Pons (tissue), 1 donor: Measurements from ENCODE around the gene SEPSECS.

Experiments used
- DNase-seq: peaks from one replicate; pipeline ENCODE4 v3.0.0-alpha.2; 2016; ENCODE audit warnings: low spot score

The SEPSECS gene

DNA sequence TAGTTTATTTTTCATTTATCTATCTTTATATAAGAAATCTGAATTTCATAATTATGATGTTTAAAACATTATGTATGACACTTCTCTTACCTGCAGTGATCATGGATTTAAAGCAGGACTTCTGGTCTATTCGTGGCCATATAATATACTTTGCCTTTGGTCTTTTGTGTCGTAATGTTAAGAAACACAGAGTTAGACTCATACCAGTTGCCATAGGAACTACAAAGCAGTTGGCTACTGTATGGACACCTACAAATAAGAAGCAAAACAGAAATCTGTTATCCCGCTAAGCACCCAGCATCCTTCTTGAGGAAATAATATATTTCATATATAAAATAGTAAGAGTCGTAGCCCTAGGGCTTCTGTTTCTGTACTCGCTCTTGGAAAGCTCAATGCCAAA lies 4.3 kb downstream of the SEPSECS start:
- DNase-seq, result no peak

- no peak for DNase-seq
Measured at GRCh38 chr4:25154594-25155265, 5.5 kb downstream of the SEPSECS start.

GRCh38 chr4:25146076-25146475 lies 14.2 kb downstream of the SEPSECS start:
- DNase-seq, result no peak

- peak; percentile 56 for DNase-seq
Measured at GRCh38 chr4:25144870-25145481, 15.3 kb downstream of the SEPSECS start.

DNA sequence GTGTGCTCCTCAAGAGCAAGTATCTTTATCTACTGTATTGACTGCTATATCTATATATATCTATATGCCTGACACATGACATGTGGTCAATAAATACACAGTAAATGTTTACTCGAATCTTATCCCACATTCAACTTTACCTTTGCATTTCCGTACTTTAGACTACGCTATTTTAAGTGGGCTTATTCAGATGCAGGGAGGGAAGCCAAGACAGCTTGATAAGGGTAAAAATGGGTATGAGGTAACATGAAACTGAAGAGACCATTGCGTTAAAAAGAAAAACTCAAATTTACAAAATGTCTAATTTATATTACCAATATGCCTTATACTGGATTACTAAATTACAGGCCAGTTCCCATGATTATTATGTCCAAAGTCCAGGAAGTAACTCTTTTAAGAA lies 17.8 kb downstream of the SEPSECS start:
- no peak for DNase-seq

- no peak for DNase-seq
Measured at GRCh38 chr4:25141592-25141991, 18.7 kb downstream of the SEPSECS start.

- DNase-seq, result no peak
Measured at GRCh38 chr4:25133132-25133531, 27.1 kb downstream of the SEPSECS start.

DNA sequence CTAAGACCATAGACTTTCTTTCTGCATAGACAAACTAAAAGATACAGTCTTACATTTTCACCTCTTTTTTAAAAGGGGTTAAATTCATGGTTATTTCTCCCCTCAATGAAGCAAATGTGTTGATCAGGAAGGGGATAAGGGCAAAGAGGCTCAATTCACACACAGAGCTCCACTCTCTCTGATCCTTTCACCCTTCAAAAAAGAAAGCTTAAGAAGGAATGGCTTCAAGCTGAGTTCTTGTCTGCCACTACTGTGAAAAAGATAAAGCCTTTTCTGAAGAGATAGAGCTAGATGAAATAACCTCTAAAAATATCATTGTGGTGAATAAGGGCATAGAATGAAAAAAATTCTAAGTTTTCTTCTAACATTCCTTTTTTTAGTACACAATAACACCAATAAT lies 28.3 kb downstream of the SEPSECS start:
- no peak for DNase-seq

GRCh38 chr4:25131381-25131780 lies 28.9 kb downstream of the SEPSECS start:
- no peak for DNase-seq

DNA sequence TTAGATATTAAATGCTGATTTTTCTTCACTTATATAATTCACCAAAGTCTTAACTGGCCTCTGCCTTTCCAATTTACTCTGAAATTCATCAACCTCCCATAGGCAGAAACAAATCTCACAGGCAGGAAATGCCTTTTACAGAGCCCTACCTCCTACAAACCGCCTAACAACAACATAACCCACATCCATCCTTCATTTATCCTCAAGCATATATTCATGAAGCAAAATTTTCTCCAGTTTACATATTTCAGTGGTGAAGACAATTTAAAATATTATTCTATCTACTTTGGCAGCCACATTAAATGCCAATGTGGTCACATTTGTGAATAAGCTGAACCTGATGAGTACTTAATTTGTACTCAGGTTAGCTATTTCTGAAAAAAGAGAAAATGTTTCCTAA lies 30.3 kb downstream of the SEPSECS start:
- DNase-seq, result no peak

- no peak for DNase-seq
Measured at GRCh38 chr4:25128671-25129070, 31.6 kb downstream of the SEPSECS start.

DNA sequence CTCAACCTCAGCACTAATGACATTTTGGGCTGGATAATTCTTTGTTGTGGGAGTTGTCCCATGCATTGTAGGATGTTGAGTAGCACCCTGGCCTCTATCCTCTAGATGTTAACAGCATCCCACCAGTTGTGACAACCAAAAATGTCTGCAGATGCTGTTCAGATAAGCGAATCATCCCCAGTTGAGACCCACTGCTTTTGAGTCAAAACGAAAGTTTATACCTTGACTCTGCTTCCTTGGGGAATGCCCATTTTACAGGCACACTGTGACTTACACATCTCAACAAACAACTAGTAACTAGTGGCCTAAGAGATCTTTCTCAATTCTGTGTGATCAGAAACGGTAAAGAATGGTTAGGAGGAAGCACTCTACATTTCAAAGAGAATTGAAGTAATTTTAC lies 37.0 kb downstream of the SEPSECS start:
- no peak for DNase-seq

DNA sequence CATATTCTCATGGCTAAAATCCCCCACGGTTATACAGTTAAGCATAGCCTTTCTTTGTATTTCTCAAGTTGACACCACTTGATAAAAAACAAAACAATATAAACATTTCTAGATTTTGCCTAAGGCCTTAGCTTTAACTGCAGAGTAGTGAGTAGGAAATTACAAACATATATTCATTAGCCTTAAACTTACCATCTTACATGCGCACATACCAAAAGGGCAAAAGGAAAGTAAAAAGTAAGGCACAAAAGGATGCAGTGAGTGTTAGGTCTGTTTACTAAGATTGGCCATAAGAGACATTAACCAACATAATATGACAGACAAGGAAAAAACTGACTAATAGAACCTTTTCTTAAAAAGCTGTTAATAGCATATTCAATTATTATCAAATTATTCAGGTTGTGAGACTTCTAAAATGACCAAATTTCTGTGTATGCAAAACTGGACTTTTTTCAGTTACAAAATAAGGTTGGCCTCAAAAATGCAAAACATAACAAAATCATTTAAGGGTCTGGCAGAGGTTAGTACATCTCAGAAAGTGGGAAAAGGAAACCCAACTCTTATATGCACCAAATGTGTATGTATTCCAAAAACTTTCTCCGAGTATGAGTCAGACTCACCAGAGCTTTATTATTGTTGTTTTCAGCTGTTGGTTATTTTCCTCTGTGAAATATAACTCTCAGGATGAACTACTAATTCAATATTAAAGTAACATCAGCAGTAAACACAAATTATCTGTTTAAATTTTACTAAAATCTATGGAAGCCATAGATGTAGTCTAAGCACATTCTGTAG lies 39.9 kb downstream of the SEPSECS start:
- no peak for DNase-seq

- no peak for DNase-seq
Measured at GRCh38 chr4:25117716-25118472, 42.4 kb downstream of the SEPSECS start.

DNA sequence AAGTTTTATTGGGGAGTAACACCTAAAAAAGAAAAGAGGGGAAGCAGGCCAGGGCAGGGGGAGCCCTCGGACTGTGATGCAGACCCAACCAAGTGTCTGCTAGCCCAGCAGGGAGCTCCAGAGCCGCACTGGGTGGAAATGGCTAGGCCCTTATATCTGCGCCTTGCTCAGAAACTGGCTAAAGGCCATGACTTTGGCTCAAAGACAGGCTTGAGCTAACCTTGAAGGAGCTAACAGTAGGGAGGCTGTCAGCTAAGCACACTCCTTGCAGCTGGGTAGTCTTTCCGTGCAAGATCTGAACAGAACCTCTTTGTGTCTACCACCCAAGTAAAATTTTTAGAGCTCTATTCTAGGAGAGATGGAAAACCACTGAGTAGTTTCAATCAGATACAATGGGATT lies 43.0 kb downstream of the SEPSECS start:
- DNase-seq, result no peak

DNA sequence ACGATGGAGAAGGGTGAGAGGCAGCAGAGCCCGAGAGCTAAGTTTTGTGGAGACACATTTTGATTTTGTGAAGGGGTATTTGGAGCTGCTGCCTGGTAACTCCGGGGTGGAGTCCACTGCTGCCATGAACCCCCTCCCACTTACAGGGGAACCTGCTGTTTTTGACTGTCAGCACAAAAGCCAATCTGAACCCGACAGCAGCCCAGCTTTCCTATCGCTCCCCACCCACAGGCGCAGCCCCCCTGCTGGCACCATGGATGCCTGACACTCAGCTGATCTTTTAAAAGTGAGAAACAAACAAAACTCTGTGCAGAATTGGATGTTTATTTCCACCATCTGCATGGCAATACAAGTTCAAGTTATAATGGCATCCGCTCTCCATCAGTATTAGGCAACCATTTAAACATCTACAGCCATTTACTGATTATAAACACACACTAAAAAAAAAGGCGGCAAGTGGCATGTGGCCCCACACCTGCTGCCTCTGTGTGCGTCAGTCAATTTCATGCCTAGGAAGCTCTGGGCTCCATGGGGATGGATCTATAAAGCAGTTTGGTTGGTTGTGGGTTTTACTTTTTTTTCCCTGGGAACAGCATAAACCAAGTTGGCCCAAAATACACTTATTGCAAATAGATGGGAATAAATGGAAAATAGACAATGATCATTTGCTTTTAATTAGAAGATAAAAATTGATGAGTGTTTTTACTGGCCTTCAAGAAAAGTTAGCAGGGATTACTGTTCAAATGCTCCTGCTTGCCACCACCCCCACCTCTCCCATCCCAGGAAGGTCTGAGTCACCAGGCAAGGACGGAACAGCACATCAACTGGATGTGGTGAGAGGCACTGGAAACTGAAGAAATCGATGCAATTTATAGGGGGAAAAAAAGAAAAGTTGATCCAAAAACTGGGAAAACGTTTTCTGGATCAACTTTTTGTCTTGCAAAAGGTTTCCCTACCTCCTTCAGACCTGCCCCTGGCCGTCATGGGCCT lies 46.0 kb downstream of the SEPSECS start:
- no peak for DNase-seq

- no peak for DNase-seq
Measured at GRCh38 chr4:25112995-25113380, 47.3 kb downstream of the SEPSECS start.

DNA sequence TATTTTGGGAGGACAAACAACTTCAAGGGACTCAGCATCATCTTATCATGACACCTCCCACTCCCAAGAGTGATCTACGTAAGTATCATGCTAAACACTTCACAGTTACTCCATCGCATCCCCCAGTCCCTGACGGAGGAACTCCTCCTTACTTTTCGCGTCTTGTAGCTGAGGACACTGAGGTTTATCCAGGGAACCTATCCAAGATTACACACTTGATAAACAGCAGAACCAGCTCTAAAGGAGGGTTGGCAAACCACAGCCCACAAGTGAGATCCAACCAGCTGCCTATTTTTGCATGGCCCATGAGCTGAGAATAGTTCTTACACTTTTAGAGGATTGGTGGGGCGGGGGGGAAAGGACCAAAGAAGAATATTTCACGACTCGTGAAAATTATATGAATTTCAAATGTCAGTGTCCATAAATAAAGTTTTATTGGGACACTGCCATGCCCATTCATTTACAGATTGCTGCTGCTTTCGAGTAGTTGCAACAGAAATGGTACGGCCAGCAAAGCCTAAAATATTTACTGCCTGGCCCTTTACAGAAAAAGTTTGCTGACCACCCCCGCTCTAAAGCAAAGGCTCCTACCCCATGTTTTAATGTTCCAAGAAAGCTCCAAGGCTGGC lies 47.8 kb downstream of the SEPSECS start:
- DNase-seq, result no peak

DNA sequence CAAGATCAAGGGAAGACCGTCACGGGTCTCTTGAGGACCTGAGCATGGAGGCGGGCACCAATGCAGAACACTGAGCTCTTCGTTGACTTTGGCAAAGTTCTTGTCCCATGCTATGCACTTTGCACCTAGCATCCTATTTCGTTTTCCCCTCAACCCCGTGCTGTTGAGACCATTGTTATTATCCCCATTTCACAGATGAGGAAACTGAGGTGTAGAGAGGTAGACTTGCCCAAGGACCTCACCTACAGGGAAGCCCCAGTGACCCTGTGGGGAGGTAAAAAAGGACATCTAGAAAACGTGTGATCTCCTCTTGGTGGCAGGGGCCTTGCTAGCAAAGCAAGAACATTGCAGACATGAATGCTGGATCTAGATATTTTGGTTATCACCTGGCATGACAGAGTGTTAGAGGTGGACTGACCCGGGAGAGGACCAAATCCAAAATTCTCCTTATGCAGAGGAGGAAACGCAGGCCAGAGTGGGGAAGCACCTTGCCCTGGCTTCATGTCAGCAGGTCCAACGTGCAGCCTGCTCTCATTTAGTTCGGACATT lies 48.5 kb downstream of the SEPSECS start:
- no peak for DNase-seq

GRCh38 chr4:25110527-25111329 lies 49.5 kb downstream of the SEPSECS start:
- DNase-seq, result no peak
